Natural killer cell (primary cell): Measurements from ENCODE around the gene UTF1. TPM values are rescaled to one million over a fixed set of nuclear protein-coding genes. Genes with fewer than 3 reads are reported as not detected.

Experiments
- ATAC-seq, 3 donors: fragments of 150-1000 bp in 2 of 3; fragments of 200-7000 bp in 1 of 3; cut with Tn5 transposase; 1 replicate in 1 of 3; 2 replicates in 2 of 3; pipeline ENCODE4 v1.10.0; 2021; ENCODE audit warnings: mild to moderate bottlenecking in 2 of 3, moderate library complexity in 2 of 3
- DNase-seq, 2 donors: peaks; one replicate each; pipeline versions ENCODE4 v3.0.0 to v3.0.0-alpha.2; 2013 to 2021; ENCODE audit warnings: mixed read lengths in 1 of 2
- H3K27ac ChIP-seq: one replicate; pipeline ENCODE4 v1.5.1; 2013; ENCODE audit warnings: mild to moderate bottlenecking, low read length
- H3K27me3 ChIP-seq: one replicate; pipeline ENCODE4 v1.6.1; 2013; ENCODE audit warnings: low read length; ENCODE audit not compliant: control insufficient read depth, insufficient read depth
- H3K36me3 ChIP-seq: one replicate; pipeline ENCODE4 v1.6.1; 2013; ENCODE audit warnings: low read length; ENCODE audit not compliant: control insufficient read depth, insufficient read depth
- H3K4me1 ChIP-seq: one replicate; pipeline ENCODE4 v1.6.1; 2013; ENCODE audit warnings: low read length; ENCODE audit not compliant: control insufficient read depth, insufficient read depth
- H3K4me3 ChIP-seq: one replicate; pipeline ENCODE4 v1.5.1; 2013; ENCODE audit warnings: low read length
- H3K9me3 ChIP-seq: one replicate; pipeline ENCODE4 v1.6.1; 2013; ENCODE audit warnings: low read length; ENCODE audit not compliant: control insufficient read depth, insufficient read depth
- H3K27ac Mint-ChIP-seq, 2 donors: one replicate each; pipeline ENCODE4 v1.8.0; 2022; ENCODE audit warnings: mild to moderate bottlenecking in 2 of 2, mixed read lengths in 2 of 2, moderate library complexity in 1 of 2
- H3K27me3 Mint-ChIP-seq, 2 donors: one replicate each; pipeline ENCODE4 v1.8.0; 2022; ENCODE audit warnings: low read depth in 2 of 2, mixed read lengths in 2 of 2
- H3K36me3 Mint-ChIP-seq: one replicate; pipeline ENCODE4 v1.8.0; 2022; ENCODE audit warnings: mixed read lengths
- H3K4me1 Mint-ChIP-seq, 2 donors: one replicate each; pipeline ENCODE4 v1.8.0; 2022; ENCODE audit warnings: mixed read lengths in 2 of 2
- H3K4me3 Mint-ChIP-seq: one replicate; pipeline ENCODE4 v1.8.0; 2022; ENCODE audit warnings: mild to moderate bottlenecking, moderate library complexity, mixed read lengths
- H3K9me3 Mint-ChIP-seq, 2 donors: one replicate each; pipeline ENCODE4 v1.8.0; 2022; ENCODE audit warnings: mixed read lengths in 2 of 2
- CTCF ChIP-seq: fragments of 200-600 bp; IDR thresholded peaks from one replicate; pipeline ENCODE4 v1.8.0; 2022; ENCODE audit warnings: antibody characterized with exemption
- WGBS: methylation state at CpG from one replicate; pipeline ENCODE4 v1.1.7; 2013; ENCODE audit warnings: missing lambda C conversion rate; ENCODE audit not compliant: insufficient coverage; 5-methylcytosine and 5-hydroxymethylcytosine counted together
- intact Hi-C: fragments of 100-400 bp; cut with micrococcal nuclease; formaldehyde crosslinking; loops from one replicate; pipeline ENCODE4 v1.14.2; 2022
- total RNA-seq, 4 donors: library from RNA; stranded (reverse); fragments of 120-200 nt in 1 of 4; gene quantifications; one replicate each; pipeline versions ENCODE4 v1.2.3 to v1.2.4, GENCODE V29; 2013 to 2022

Gene UTF1
- total RNA-seq, 3 donors from 2014 or later (not counting 1 experiment from before 2014, with no cell fraction given): 0.31 to 0.33 TPM; not detected in 1

- Mint-ChIP-seq H3K4me1 (peaks cover 28 to 49% of the 10 kb centered on the region in 2 donors), H3K9me3 (no peaks in the 10 kb centered on the region), H3K4me3 (peak overlapping the region; percentile 93), H3K27me3 (no peaks in the 10 kb centered on the region), H3K27ac (peak overlapping the region; percentile 98), H3K36me3 (no peaks in the 10 kb centered on the region)
- intact Hi-C loops: loop anchor here (5.0 kb wide), 1 partner anchor 116 kb away; the partner anchor contains the start of gene MTG1
- H3K9me3 ChIP-seq: no peaks in the 10 kb centered on the region
- peak overlapping the region; percentile 90 for H3K4me3 ChIP-seq
- TF ChIP-seq CTCF: no peak
- peaks cover 30% of the 10 kb centered on the region for H3K36me3 ChIP-seq
- peak overlapping the region; percentile 93 for H3K27ac ChIP-seq
- DNase-seq: no peak
- WGBS: 1% methylated on average over 6 of the region's 6 CpGs
- no peak for ATAC-seq
- H3K4me1 ChIP-seq: peaks cover 75% of the 10 kb centered on the region
- no peaks in the 10 kb centered on the region for H3K27me3 ChIP-seq
These were observed 46.0 kb downstream of the UTF1 start for GRCh38 chr10:133276100-133276434.

- H3K4me1 Mint-ChIP-seq: peaks cover 28 to 49% of the 10 kb centered on the region in 2 donors
These were observed 46.6 kb downstream of the UTF1 start, which contains the start of gene ADAM8 for GRCh38 chr10:133276435-133277201. TSS of gene ADAM8 (minus strand) at chr10:133276868. CDS start at chr10:133276817, 51 bp downstream.

GRCh38 chr10:133277277-133277992, 47.4 kb downstream of the UTF1 start:
- ATAC-seq: no peak
- Histone ChIP-seq H3K4me1 (peaks cover 75% of the 10 kb centered on the region), H3K4me3 (peak overlapping the region; percentile 35), H3K27me3 (no peaks in the 10 kb centered on the region), H3K36me3 (peaks cover 28% of the 10 kb centered on the region), H3K9me3 (no peaks in the 10 kb centered on the region), H3K27ac (peak overlapping the region; percentile 95)
- intact Hi-C loops: loop anchor here (5.0 kb wide), 1 partner anchor 115 kb away; the partner anchor contains the start of gene MTG1
- Mint-ChIP-seq H3K4me3 (peak overlapping the region; percentile 92), H3K27ac (peak overlapping the region; percentile 98), H3K9me3 (no peaks in the 10 kb centered on the region), H3K27me3 (no peaks in the 10 kb centered on the region), H3K4me1 (peaks cover 28 to 49% of the 10 kb centered on the region in 2 donors), H3K36me3 (no peaks in the 10 kb centered on the region)
- peak in 1 of 2 donors; percentile 42 for DNase-seq
- TF ChIP-seq CTCF: no peak
- WGBS: 50% methylated on average over 24 of the region's 25 CpGs

More at GRCh38 chr10:133276435-133277201, 46.6 kb downstream of the UTF1 start, which contains the start of gene ADAM8:
- H3K9me3 ChIP-seq: no peaks in the 10 kb centered on the region
- H3K4me1 ChIP-seq: peaks cover 75% of the 10 kb centered on the region
- Mint-ChIP-seq H3K9me3 (no peaks in the 10 kb centered on the region), H3K27me3 (no peaks in the 10 kb centered on the region), H3K4me3 (peak within 1 kb of the TSS; percentile 93), H3K36me3 (no peaks in the 10 kb centered on the region), H3K27ac (peak within 1 kb of the TSS; percentile 98)
- TF ChIP-seq CTCF: no peak
- no peaks in the 10 kb centered on the region for H3K27me3 ChIP-seq
- peaks cover 28% of the 10 kb centered on the region for H3K36me3 ChIP-seq
- WGBS: 4% methylated on average over 63 of the region's 63 CpGs
- peak within 1 kb of the TSS; percentile 95 for H3K27ac ChIP-seq
- peak; percentile 65 to 79 for DNase-seq
- ATAC-seq: peak; percentile 18 to 24 (median 22)
- intact Hi-C loops: loop anchor here (5.0 kb wide), 1 partner anchor 116 kb away; the partner anchor contains the start of gene MTG1
- H3K4me3 ChIP-seq: peak within 1 kb of the TSS; percentile 90
